Dendritic cell treated with granulocyte-macrophage colony-stimulating factor and Interleukin-4, amounts not matched to agents 40 ng/mL and 50 ng/mL, for 4 days (primary cell): Measurements from ENCODE around the gene LBHD2.

Source experiments
- H3K27ac Mint-ChIP-seq: one replicate; pipeline ENCODE4 v1.8.0; 2022; ENCODE audit warnings: mild to moderate bottlenecking, mixed read lengths
- H3K27me3 Mint-ChIP-seq: one replicate; pipeline ENCODE4 v1.8.0; 2022; ENCODE audit warnings: mild to moderate bottlenecking, mixed read lengths
- H3K36me3 Mint-ChIP-seq: one replicate; pipeline ENCODE4 v1.8.0; 2022; ENCODE audit warnings: low read depth, mixed read lengths
- H3K4me1 Mint-ChIP-seq: one replicate; pipeline ENCODE4 v1.8.0; 2022; ENCODE audit warnings: low read depth, mixed read lengths
- H3K4me3 Mint-ChIP-seq: one replicate; pipeline ENCODE4 v1.8.0; 2022; ENCODE audit warnings: mild to moderate bottlenecking, moderate library complexity, mixed read lengths
- H3K9me3 Mint-ChIP-seq: one replicate; pipeline ENCODE4 v1.8.0; 2022; ENCODE audit warnings: mixed read lengths
- intact Hi-C: fragments of 100-400 bp; cut with micrococcal nuclease; formaldehyde crosslinking; loops from one replicate; pipeline ENCODE4 v1.15.0; 2022

Gene LBHD2

DNA sequence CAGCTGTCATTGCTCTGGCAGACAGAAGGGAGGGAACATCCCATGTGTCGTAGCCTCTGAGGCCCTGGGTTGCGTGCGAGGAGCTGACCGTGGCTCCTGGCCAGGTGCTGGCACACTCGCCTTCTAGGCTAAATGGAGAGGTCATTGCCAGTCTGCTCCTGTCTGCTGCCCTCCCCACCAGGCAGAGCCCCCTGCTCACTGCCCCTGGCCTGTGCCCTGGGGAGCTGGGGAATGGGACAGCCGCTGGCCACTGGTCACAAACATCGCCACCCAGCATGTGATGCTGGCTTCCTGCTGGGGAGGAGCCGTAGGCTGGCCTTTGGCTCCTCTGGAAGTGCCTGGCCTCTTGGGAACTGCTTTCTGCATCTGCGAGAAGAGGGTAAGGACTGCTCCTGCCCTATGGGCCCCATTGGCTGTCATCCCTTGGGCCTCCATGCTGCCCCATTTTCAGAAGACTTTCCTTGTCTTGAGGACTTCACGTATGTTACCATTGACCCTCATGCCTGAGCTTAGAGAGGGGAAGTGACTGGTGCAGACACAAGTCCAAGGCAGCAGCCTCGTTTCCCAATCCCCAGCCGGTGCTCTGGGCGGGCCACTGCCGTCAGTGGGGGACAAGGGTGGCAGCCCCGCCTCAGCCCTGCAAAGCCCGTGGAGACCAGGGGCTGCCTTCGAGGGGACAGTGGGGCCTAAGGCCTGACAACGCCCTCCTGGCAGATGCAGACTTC is 37.3 kb downstream of the LBHD2 start:
- Mint-ChIP-seq H3K4me3 (peak overlapping the region; percentile 88), H3K4me1 (peaks cover 82% of the 10 kb centered on the region), H3K27ac (peak overlapping the region; percentile 92), H3K36me3 (peaks cover 28% of the 10 kb centered on the region), H3K27me3 (no peaks in the 10 kb centered on the region), H3K9me3 (no peaks in the 10 kb centered on the region)
- intact Hi-C loops: no loop called here

DNA sequence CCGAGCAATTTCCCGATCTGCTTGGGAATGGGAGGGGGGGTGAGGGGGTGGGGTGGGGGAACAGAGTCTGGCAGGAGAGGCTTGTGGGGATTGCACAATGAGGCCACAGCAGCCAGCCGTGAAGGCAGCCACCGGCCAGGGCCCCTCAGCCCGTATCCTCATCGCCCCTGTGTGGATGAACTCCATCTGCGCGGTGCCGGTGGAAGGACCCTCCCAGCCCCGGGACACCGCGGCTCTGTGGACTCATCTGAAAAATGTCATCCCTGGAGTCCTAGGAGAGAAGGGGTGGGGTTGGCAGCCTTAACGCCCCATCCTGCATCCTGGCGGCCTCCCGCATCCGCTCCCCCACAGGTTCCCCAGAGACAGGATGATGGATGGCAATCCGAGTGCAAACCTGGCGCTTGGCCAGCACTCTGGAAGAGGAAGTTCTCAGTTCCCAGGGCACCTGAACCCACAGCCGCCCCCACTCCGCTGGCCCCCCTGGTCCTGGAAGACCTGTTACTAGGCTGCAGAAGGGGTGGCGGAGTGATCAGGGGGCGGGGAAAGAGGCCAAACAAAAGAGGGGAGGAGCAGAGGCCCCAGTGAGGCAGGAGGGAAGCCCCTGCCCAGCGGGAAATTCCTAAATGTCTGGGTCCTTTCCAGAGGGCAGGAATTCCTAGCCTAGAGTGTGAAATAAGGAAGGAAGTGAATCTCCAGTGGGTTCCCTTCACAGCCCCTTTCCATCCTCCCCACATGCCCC is 38.0 kb downstream of the LBHD2 start:
- Mint-ChIP-seq H3K27ac (peak overlapping the region; percentile 92), H3K4me1 (peaks cover 80% of the 10 kb centered on the region), H3K36me3 (peaks cover 34% of the 10 kb centered on the region), H3K27me3 (no peaks in the 10 kb centered on the region), H3K9me3 (no peaks in the 10 kb centered on the region), H3K4me3 (peak overlapping the region; percentile 88)
- intact Hi-C loops: loop anchor here (2.0 kb wide), 1 partner anchor 13 kb away; no protein-coding TSS in a partner anchor

DNA sequence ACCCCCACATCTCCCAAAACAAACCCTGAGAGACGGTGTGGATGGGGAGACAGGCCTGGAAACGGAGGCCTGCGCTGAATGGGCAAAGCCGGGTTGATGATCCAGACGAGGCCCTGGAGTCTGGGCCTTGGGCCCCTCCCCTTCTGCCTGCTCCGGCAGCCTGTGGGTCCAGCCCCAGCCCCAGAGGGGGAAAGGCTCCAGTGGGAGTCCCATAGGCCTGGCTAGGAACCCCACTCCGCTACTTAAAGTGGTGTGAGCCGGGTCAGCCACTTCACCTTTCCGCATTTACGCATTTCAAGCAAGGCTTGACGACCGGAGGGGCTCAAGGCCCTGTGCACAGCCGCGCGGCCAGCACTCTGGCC is 38.6 kb downstream of the LBHD2 start:
- no peaks in the 10 kb centered on the region for H3K9me3 Mint-ChIP-seq
- intact Hi-C loops: loop anchor here (2.0 kb wide), 1 partner anchor 14 kb away; no protein-coding TSS in a partner anchor
- H3K4me3 Mint-ChIP-seq: peak overlapping the region; percentile 88

DNA sequence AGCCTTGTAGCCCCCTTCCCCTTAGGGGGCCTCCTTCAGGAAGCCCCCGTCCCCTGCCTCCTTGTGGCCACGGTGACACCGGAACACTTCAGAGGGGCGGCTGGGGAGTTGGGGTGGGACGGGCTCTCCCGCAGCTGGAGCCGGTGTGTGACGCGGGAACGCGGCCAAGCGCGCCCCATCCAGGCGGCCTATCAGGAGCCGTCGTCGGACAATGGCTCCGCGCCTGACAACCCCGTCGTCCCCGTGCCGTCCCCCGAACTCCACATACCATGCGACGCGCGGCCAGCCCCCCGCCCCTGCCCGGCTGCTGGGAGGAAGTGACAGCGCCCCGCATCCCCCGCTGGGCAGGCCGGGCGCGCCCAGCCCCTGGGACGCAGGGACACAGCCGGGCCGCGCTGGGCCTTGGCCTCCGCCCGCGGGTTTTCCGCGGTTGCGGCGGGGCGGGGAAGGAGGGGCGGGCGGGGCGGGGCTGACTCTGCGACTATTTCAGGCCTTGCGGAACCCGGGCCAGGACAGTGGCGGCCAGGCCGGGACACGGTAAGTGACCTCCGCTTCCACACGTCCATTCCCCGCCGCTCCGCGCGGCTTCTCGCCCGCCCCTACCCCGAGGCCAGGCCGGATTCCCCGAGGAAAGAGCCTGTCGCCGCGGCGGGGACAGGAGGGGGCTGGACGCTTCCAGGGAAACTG is 39.1 kb downstream of the LBHD2 start, which contains the start of gene TNFAIP2:
Gene TNFAIP2 (plus strand): TSS at position 515 of the 687 bp plus-strand sequence. CDS start 2,997 bp downstream, outside the sequence.
- Mint-ChIP-seq H3K27me3 (no peaks in the 10 kb centered on the region), H3K4me3 (peak within 1 kb of the TSS; percentile 88), H3K27ac (peak within 1 kb of the TSS; percentile 92), H3K4me1 (peaks cover 83% of the 10 kb centered on the region), H3K9me3 (no peaks in the 10 kb centered on the region), H3K36me3 (peaks cover 44% of the 10 kb centered on the region)
- intact Hi-C loops: loop anchor here (2.0 kb wide), 1 partner anchor 14 kb away; no protein-coding TSS in a partner anchor

More for the DNA sequence above, 38.6 kb downstream of the LBHD2 start:
- peaks cover 83% of the 10 kb centered on the region for H3K4me1 Mint-ChIP-seq
- H3K36me3 Mint-ChIP-seq: peaks cover 39% of the 10 kb centered on the region
- no peaks in the 10 kb centered on the region for H3K27me3 Mint-ChIP-seq
- H3K27ac Mint-ChIP-seq: peak overlapping the region; percentile 92

DNA sequence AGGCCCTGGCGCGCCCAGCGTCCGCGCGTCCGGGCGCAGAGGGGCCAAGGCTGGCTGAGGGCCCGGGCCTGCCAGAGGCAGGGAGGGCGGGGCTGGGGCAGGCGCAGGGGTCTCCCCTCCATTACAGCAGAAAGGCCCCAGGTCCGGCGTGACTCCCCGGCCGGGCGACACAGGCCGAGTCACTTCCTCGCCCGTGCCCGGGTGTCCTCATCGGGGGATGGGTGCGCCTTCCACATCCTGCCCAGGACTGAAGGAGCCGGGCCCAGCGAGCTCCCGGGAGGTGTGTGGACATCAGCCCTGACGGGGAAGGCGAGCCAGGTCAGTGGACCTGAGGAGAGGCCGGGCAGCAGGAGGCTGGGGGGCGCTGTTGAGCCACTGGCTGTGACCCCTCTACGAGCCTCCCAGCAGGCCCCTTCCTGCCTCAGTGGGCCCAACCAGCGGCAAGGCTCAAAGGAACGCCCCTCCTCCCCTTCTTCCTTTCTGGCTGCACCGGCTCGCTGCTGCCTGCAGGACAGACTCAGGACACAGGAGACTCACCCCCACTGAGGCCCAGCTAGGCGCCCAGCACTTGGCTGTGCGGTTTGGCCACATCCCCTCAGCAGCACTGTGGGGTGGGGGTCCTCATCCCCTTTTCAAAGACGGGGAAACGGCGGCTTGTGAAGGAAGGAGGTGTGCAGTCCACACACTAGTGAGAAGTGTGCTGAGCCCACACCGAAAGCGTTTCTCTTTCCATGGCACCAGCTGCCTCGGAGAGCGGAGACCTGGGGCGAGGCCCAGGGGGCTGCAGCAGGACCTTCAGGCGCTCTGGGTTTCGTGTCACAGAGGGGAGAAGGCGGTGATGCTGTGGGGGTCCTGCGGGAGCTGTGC is 39.9 kb downstream of the LBHD2 start:
- Mint-ChIP-seq H3K36me3 (peaks cover 52% of the 10 kb centered on the region), H3K9me3 (no peaks in the 10 kb centered on the region), H3K4me1 (peaks cover 83% of the 10 kb centered on the region), H3K27me3 (no peaks in the 10 kb centered on the region), H3K4me3 (peak overlapping the region; percentile 88), H3K27ac (peak overlapping the region; percentile 92)
- intact Hi-C loops: loop anchor here (2.0 kb wide), 1 partner anchor 15 kb away; no protein-coding TSS in a partner anchor

DNA sequence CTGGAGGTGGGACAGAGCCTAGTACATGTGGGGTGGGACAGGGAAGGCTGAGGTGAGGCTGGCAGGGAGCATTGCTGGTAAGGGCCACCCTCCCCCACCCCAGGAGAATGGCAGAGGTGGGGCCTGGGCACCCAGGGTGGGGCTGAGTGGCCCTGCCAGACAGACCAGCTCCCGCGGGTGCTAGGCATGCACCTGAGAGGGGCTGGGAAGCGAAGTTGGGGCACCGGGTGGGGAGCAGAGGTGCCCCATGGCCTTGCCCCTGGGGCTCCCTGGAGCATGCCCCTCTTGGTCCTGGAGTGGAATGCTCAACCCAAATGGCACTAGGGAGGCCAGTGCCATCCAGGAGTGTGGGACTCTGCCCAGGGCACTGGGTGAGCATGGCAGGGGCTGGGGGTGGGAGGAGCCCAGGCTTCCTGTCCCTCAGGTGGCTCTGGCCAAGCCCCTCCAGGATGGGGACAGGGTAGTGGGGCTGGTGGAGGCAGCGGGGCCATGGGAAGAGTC is 40.5 kb downstream of the LBHD2 start:
- Mint-ChIP-seq H3K4me1 (peaks cover 86% of the 10 kb centered on the region), H3K36me3 (peaks cover 59% of the 10 kb centered on the region), H3K27me3 (no peaks in the 10 kb centered on the region), H3K4me3 (peak overlapping the region; percentile 88), H3K9me3 (no peaks in the 10 kb centered on the region), H3K27ac (peak overlapping the region; percentile 92)
- intact Hi-C loops: no loop called here

DNA sequence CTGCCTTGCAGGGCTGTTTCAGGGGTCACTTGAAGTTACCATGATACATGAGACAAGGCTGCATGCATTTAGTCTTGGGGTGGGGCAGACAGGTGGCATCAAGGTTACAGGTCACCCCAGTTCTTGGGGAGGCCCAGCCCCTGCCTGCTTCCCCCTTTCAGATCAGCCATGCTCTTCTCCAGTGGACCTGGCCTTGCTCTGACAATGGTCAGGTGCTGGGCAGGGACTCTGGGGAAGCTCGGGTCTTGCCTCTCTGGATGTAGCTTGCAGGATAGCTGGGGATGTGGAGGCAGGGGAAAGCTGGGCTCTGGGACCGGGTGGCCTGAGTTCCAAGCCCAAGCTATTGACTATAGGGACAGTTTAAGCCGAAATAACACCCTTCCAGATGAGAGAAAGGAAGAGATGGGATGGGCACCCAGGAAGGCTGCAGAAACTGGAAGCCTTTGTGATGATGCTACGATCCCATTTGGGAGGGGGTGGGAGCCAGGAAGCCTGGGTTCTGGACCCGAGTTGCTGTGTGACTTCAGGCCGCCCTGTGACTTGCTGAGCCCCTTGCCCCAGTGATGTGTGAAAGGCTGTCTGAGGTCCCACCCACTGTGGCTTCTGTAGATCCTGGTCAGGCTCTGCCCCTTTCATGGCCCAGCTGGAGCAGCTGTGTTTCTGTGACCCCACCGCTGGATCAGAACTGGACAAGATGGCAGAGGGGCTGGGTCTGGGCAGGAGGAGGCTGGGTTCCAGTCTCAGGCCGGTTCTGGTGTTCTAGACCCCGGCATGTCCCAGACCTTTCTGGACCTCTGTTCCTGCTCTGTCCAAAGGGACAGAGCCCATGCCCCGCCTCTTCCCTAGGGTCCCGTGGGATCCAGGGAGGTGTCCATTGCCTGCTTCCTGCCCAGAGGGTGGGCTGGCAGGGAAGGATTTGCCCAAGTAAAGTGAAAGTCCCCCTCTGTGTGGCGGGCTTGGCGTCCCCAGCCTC is 41.4 kb downstream of the LBHD2 start:
- H3K9me3 Mint-ChIP-seq: no peaks in the 10 kb centered on the region
- peak overlapping the region; percentile 69 for H3K27ac Mint-ChIP-seq
- intact Hi-C loops: no loop called here
- no peaks in the 10 kb centered on the region for H3K27me3 Mint-ChIP-seq
- H3K4me3 Mint-ChIP-seq: peak overlapping the region; percentile 88
- peaks cover 67% of the 10 kb centered on the region for H3K36me3 Mint-ChIP-seq
- peaks cover 82% of the 10 kb centered on the region for H3K4me1 Mint-ChIP-seq

DNA sequence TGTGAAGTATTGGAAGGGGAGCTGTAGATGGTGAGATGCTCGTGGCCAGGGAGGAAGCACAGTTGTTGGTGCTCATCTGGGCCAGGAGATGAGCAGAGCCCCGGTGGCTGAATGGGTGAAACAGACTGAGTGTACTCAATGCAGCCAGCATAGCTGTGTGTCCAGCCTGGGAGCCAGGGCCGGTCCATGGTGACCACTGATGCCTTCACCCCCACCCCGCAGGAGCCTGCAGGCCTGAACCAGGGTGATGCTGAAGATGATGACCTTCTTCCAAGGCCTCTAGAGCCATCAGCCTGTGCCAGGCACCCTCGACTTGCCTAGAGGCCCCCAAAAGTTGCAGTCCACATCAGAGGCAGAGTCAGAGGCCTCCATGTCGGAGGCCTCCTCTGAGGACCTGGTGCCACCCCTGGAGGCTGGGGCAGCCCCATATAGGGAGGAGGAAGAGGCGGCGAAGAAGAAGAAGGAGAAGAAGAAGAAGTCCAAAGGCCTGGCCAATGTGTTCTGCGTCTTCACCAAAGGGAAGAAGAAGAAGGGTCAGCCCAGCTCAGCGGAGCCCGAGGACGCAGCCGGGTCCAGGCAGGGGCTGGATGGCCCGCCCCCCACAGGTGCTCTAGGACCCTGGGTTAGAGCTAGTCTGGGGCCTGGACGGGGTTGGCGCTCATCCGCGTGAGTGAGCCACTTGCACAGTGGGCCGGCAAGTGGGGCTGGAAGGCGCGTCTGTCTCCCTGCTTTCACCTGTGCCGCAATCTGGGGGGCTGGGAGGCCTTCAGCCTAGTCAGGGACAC is 42.3 kb downstream of the LBHD2 start:
- H3K36me3 Mint-ChIP-seq: peaks cover 76% of the 10 kb centered on the region
- H3K4me1 Mint-ChIP-seq: peaks cover 73% of the 10 kb centered on the region
- intact Hi-C loops: no loop called here
- H3K9me3 Mint-ChIP-seq: no peaks in the 10 kb centered on the region
- H3K4me3 Mint-ChIP-seq: peak overlapping the region; percentile 70
- H3K27ac Mint-ChIP-seq: peak overlapping the region; percentile 69
- no peaks in the 10 kb centered on the region for H3K27me3 Mint-ChIP-seq

DNA sequence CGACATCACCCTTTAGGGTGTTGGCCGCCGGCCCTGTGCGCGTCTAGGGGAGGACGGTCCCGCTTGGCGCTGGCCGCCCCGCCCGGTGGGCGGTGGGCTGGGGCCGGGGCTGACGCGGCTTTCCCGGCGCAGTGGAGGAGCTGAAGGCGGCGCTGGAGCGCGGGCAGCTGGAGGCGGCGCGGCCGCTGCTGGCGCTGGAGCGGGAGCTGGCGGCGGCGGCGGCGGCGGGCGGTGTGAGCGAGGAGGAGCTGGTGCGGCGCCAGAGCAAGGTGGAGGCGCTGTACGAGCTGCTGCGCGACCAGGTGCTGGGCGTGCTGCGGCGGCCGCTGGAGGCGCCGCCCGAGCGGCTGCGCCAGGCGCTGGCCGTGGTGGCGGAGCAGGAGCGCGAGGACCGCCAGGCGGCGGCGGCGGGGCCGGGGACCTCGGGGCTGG is 42.9 kb downstream of the LBHD2 start:
- intact Hi-C loops: no loop called here
- no peaks in the 10 kb centered on the region for H3K9me3 Mint-ChIP-seq
- peaks cover 67% of the 10 kb centered on the region for H3K4me1 Mint-ChIP-seq
- H3K36me3 Mint-ChIP-seq: peaks cover 82% of the 10 kb centered on the region
- no peak overlapping the region for H3K27ac Mint-ChIP-seq
- no peaks in the 10 kb centered on the region for H3K27me3 Mint-ChIP-seq
- H3K4me3 Mint-ChIP-seq: no peak overlapping the region

DNA sequence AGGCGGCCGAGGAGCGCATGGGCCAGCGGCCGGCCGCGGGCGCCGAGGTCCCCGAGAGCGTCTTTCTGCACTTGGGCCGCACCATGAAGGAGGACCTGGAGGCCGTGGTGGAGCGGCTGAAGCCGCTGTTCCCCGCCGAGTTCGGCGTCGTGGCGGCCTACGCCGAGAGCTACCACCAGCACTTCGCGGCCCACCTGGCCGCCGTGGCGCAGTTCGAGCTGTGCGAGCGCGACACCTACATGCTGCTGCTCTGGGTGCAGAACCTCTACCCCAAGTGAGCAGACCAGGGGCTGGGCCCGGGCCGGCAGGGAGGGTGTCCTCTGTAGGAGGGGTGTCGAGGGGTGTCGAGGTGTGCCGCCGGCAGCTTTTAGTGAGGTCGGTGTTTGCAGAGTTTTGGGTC is 43.3 kb downstream of the LBHD2 start:
- Mint-ChIP-seq H3K27ac (no peak overlapping the region), H3K27me3 (no peaks in the 10 kb centered on the region)
- intact Hi-C loops: no loop called here

DNA sequence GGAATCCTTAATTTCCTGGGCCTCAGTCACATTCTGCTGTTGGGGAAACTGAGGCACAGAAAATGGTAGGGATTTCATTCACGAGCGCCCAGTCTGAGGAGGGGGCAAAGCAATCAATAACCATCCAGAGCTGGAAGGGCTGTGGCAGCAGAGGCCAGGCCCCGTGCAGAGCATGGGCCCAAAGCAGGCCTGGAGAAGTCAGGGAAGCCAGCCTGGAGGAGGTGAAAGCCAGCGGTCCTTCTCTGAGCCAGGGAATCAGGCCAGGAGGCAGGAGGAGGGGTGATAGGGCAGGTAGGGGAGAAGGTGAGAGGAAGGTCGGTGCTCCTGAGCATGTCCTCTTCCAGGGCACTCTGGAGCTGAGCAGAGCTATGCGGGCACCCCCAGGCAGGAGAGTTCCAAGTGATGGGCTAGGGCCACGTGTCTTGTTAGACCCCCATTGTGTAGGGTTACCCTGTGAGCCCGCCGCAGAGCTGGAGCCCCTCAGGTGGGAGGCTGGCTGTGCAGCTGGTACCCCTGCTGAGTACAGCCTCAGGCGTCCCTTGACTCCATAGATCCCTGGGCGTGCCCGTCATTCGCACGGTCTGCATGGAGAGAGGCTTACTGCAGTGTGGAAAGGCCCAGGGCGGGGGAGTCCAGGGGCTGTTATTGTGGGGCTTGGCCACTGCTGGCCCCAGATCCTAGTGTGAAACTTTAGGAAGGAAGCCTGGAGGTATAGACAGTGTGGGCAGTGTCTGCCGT is 44.0 kb downstream of the LBHD2 start:
- intact Hi-C loops: no loop called here

More for the DNA sequence above, 43.3 kb downstream of the LBHD2 start:
- Mint-ChIP-seq H3K4me3 (peak overlapping the region; percentile 51), H3K36me3 (peaks cover 87% of the 10 kb centered on the region), H3K4me1 (peaks cover 62% of the 10 kb centered on the region), H3K9me3 (no peaks in the 10 kb centered on the region)

More for the DNA sequence above, 44.0 kb downstream of the LBHD2 start:
- H3K9me3 Mint-ChIP-seq: no peaks in the 10 kb centered on the region
- peak overlapping the region; percentile 51 for H3K4me3 Mint-ChIP-seq
- H3K27me3 Mint-ChIP-seq: no peaks in the 10 kb centered on the region
- H3K36me3 Mint-ChIP-seq: peaks cover 94% of the 10 kb centered on the region
- H3K4me1 Mint-ChIP-seq: peaks cover 57% of the 10 kb centered on the region
- peak overlapping the region; percentile 57 for H3K27ac Mint-ChIP-seq
